Common myeloid progenitor, CD34-positive (primary cell): Measurements from ENCODE around the gene PRPF38B. TPM values are rescaled to one million over a fixed set of nuclear protein-coding genes. Genes with fewer than 3 reads are reported as not detected.

Experiments used
- CTCF ChIA-PET: fragments of 350-600 bp; sonication (Branson Sonifier 250); formaldehyde crosslinking; loops from one replicate; lab custom pipeline; 2021; ENCODE audit warnings: antibody characterized with exemption; lab: Charles Lee
- POLR2A ChIA-PET: fragments of 350-600 bp; sonication (Branson Sonifier 250); formaldehyde crosslinking; loops from one replicate; lab custom pipeline; 2021; ENCODE audit warnings: antibody characterized with exemption; lab: Charles Lee
- DNase-seq, 3 donors: peaks; one replicate each; pipeline versions ENCODE4 v3.0.0 to v3.0.0-alpha.2; 2013
- H3K27ac ChIP-seq, 2 experiments: 1 replicate in 1 of 2; 2 replicates in 1 of 2; pipeline ENCODE4 v1.7.0; 2013; ENCODE audit warnings: inconsistent platforms in 2 of 2, low read length in 2 of 2, mild to moderate bottlenecking in 2 of 2, low read depth in 1 of 2, moderate library complexity in 1 of 2; ENCODE audit not compliant: severe bottlenecking in 2 of 2, insufficient read depth in 1 of 2, poor library complexity in 1 of 2
- H3K27me3 ChIP-seq, 5 experiments: replicated peaks in 2 of 5; 1 replicate in 3 of 5; 2 replicates in 2 of 5; pipeline versions ENCODE4 v1.6.1 to v1.7.0; 2013; ENCODE audit warnings: low read length in 4 of 5, mild to moderate bottlenecking in 2 of 5, moderate library complexity in 2 of 5, inconsistent platforms in 1 of 5; ENCODE audit not compliant: insufficient read depth in 5 of 5, control insufficient read depth in 4 of 5
- H3K36me3 ChIP-seq, 4 experiments: 1 replicate in 2 of 4; 2 replicates in 2 of 4; pipeline versions ENCODE4 v1.6.1 to v1.7.0; 2013; ENCODE audit warnings: low read length in 3 of 4, control low read depth in 1 of 4, mild to moderate bottlenecking in 1 of 4; ENCODE audit not compliant: control insufficient read depth in 4 of 4, insufficient read depth in 4 of 4
- H3K4me1 ChIP-seq, 4 experiments: 1 replicate in 3 of 4; 2 replicates in 1 of 4; pipeline versions ENCODE4 v1.6.1 to v1.7.1; 2013; ENCODE audit warnings: low read length in 3 of 4, mild to moderate bottlenecking in 3 of 4, control low read depth in 1 of 4, inconsistent platforms in 1 of 4, moderate library complexity in 1 of 4; ENCODE audit not compliant: control insufficient read depth in 4 of 4, insufficient read depth in 4 of 4; ENCODE audit errors: control extremely low read depth in 1 of 4
- H3K4me3 ChIP-seq, 7 experiments: 1 replicate in 4 of 7; 2 replicates in 3 of 7; pipeline versions ENCODE4 v1.5.1 to v1.7.0; 2013; ENCODE audit warnings: mild to moderate bottlenecking in 7 of 7, low read length in 6 of 7, moderate library complexity in 6 of 7, inconsistent platforms in 2 of 7, low read depth in 2 of 7, control low read depth in 1 of 7; ENCODE audit not compliant: insufficient read depth in 4 of 7, control insufficient read depth in 1 of 7; ENCODE audit errors: extremely low read depth in 1 of 7
- H3K9me3 ChIP-seq, 5 experiments: 1 replicate in 4 of 5; 2 replicates in 1 of 5; pipeline versions ENCODE4 v1.6.1 to v1.7.1; 2013; ENCODE audit warnings: low read length in 4 of 5, mild to moderate bottlenecking in 2 of 5, inconsistent platforms in 1 of 5, low read depth in 1 of 5, moderate library complexity in 1 of 5; ENCODE audit not compliant: control insufficient read depth in 4 of 5, insufficient read depth in 2 of 5; ENCODE audit errors: control extremely low read depth in 1 of 5
- WGBS: methylation state at CpG from one replicate; pipeline ENCODE4 v1.1.5; 2013; ENCODE audit not compliant: insufficient coverage; 5-methylcytosine and 5-hydroxymethylcytosine counted together
- polyA plus RNA-seq: library from polyadenylated mRNA; unstranded; fragments of 120-200 nt; gene quantifications from one replicate; pipeline ENCODE4 v1.2.1, GENCODE V29; 2013

Gene PRPF38B, protein sequence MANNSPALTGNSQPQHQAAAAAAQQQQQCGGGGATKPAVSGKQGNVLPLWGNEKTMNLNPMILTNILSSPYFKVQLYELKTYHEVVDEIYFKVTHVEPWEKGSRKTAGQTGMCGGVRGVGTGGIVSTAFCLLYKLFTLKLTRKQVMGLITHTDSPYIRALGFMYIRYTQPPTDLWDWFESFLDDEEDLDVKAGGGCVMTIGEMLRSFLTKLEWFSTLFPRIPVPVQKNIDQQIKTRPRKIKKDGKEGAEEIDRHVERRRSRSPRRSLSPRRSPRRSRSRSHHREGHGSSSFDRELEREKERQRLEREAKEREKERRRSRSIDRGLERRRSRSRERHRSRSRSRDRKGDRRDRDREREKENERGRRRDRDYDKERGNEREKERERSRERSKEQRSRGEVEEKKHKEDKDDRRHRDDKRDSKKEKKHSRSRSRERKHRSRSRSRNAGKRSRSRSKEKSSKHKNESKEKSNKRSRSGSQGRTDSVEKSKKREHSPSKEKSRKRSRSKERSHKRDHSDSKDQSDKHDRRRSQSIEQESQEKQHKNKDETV
- 113 TPM for polyA plus RNA-seq

DNA sequence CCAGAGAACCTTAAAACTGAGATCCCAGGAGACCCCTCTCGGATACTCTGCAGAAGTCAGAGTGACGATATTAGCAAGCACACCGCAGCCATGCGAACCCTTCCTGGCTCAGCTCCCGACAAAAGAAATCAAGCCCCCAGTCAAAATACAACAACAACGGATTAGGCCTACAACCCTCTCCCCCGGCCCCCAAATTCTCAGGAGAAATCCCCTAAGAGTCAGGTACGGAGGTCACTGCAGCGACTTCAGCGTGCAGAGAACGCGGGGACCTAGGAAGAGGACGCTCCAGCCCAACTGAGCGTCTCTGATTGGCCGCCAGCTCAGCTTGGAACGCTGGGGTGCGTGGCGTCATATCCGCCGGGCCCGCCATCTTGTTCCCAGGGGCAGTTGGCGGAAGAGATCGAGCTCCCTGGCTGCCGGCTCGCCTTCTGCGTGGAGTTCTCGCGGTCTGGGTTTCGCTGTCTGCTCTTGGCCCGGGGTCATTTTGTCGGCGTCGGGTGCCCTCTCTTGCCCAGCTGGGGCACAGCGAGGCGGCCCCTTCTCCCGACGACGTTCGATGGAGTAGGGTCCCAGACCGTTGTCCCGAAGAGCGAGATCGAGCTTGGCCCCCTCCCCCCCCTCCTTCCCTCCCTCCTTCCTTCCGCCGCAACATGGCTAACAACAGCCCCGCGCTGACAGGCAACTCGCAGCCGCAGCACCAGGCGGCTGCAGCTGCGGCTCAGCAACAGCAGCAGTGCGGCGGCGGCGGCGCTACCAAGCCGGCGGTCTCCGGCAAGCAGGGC, at the start of gene PRPF38B:
Gene PRPF38B (plus strand): TSS at position 369 of the 782 bp plus-strand sequence. CDS start 282 bp downstream, at position 651.
- H3K4me3 ChIP-seq = peak within 1 kb of the TSS; percentile 76 to 99 (median 88)
- ChIA-PET POLR2A (interaction anchor here (0.6 to 2.8 kb wide), 10 partner anchors 24 to 186 kb away, joined by 3 to 26 read pairs (median 4); partner anchors contain the start of genes EEIG2 and HENMT1), CTCF (interaction anchor here (0.6 to 4.7 kb wide), 21 partner anchors 9 to 492 kb away, joined by 3 to 25 read pairs (median 4); partner anchors contain the start of genes HENMT1 and SLC25A24)
- peak; percentile 94 to 98 (median 97) for DNase-seq
- under 1% methylated on average over 46 of the region's 59 CpGs for WGBS
- peak within 1 kb of the TSS; percentile 91 to 98 for H3K27ac ChIP-seq
- peaks cover 9 to 49% (median 33%) of the 10 kb centered on the region in 4 experiments for H3K4me1 ChIP-seq
- no peaks in the 10 kb centered on the region for H3K27me3 ChIP-seq
- H3K36me3 ChIP-seq = peaks cover 6 to 19% (median 10%) of the 10 kb centered on the region in 4 experiments
- no peaks in the 10 kb centered on the region for H3K9me3 ChIP-seq

DNA sequence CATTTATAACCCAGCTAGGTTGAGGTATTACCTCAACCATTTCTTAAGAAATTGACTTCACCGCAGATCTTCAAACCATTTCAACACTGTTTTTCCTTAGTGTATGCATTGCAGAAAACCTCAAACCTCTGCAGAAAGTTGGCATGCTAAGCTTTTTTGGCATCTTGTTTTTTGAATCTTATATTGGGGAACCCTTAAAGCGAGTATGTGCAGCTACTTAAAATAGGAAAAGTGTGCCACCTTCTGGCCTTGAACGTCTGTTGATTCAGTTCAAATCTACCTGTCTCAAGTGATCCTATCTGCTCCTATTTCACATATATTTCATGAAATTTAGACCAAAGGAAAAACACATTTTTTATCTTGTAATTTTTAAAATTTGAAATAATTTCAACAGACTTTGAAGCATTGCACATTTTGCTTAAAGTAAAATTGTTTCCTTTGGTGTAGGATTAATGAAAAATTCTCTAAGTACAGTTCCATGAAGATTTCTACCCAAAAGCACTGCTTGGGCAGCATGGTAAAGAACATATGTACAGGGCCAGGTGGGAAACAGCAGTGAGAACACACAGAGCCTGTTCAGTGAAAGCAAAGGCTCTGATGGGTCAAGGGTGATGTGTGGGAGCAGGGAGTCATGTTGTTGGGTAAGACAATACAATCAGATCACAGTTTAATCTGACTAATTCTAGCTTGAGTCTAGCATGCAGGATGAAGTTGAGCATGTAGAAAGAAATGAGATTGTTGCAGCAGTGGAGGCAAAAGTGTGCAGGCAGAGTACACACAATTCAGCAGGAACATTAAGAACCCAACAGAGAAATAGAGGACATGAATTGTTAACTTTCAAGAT, 48.4 kb upstream of the PRPF38B start:
- DNase-seq = peak; percentile 81 to 90 (median 89)
- no peaks in the 10 kb centered on the region for H3K27me3 ChIP-seq
- no peak overlapping the region for H3K4me3 ChIP-seq
- POLR2A ChIA-PET = interaction anchor here (0.6 kb wide), 1 partner anchor 61 kb away, joined by 3 read pairs; no protein-coding TSS in a partner anchor
- peaks cover 31 to 54% (median 45%) of the 10 kb centered on the region in 4 experiments for H3K4me1 ChIP-seq
- peaks cover 3 to 9% (median 6%) of the 10 kb centered on the region in 4 experiments for H3K36me3 ChIP-seq
- H3K27ac ChIP-seq = no peak overlapping the region
- CTCF ChIA-PET = interaction anchor here (0.6 to 3.7 kb wide), 26 partner anchors 8 to 1007 kb away, joined by 3 to 72 read pairs (median 4); partner anchors contain the start of genes EEIG2, HENMT1 and PRPF38B
- peaks cover 0 to 8% (median 0%) of the 10 kb centered on the region in 5 experiments for H3K9me3 ChIP-seq
- WGBS = 11% methylated on average over 1 of the region's 3 CpGs

DNA sequence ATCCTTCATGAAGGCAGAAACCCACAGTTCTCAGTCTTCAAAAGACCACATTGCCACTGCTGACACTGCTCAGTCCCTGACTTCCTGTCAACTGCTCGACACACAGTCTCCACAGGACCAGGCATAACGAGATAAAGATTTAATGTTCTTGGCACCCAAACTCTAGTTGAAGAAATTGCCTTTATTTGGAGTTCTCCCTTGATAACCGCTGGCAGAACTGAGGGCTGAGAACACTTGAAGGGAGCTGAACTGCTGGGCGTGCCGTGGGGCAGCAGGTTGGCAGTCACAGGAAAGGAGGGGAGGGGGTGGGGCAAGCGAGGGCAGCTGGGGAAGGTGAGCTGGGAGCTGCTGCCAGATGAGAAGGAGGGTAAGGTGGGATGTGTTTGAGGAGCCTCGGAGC, 47.1 kb upstream of the PRPF38B start:
- Histone ChIP-seq H3K36me3 (peaks cover 5 to 19% (median 13%) of the 10 kb centered on the region in 4 experiments), H3K27me3 (no peaks in the 10 kb centered on the region), H3K4me3 (peak overlapping the region in 4 of 7 experiments; percentile 27 to 58 (median 49)), H3K4me1 (peaks cover 31 to 49% (median 45%) of the 10 kb centered on the region in 4 experiments), H3K9me3 (peaks cover 0 to 8% (median 0%) of the 10 kb centered on the region in 5 experiments), H3K27ac (peak overlapping the region; percentile 28 to 82)
- POLR2A ChIA-PET = interaction anchor here (1.0 to 3.9 kb wide), 3 partner anchors 16 to 85 kb away, joined by 4 to 26 read pairs (median 6); partner anchors contain the start of genes EEIG2, HENMT1 and PRPF38B
- CTCF ChIA-PET = interaction anchor here (0.8 to 3.7 kb wide), 16 partner anchors 12 to 1006 kb away, joined by 3 to 72 read pairs (median 7); partner anchors contain the start of genes EEIG2, HENMT1 and PRPF38B
- 0% methylated on average over 4 of the region's 7 CpGs for WGBS
- DNase-seq = peak in 2 of 3 donors; percentile 88 to 93

DNA sequence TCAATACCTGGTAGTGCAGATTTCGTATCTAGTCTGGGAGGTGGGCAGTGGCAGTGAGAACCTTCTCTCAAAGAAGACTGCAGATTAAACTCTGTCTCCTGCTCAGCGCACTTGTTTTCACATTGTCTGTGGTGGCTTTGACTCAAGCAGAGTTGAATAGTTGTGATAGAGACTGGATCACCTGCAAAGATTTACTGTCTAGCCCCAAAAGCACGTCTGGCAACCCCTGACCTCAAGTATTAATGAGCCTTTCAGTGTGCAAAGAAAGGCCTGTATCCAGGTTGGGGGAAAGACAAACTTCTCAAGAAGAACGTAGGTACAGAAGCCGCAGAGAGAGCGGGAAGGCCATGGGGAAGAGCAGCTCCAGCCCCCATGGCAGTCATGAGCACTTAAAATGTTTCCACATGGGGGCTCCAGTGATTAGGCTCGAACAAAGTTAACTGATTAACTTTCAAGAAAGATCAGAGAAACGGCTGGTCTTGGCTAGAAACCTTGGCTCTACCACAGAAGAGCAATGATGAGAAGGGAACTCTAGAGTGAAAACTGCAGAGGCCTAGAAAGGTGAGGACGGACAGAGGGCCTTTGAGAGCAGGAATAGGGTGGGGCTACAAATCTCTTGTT, 46.4 kb upstream of the PRPF38B start:
- Histone ChIP-seq H3K27ac (peak overlapping the region; percentile 56 to 82), H3K27me3 (no peaks in the 10 kb centered on the region), H3K4me3 (peak overlapping the region in 4 of 7 experiments; percentile 27 to 66 (median 51)), H3K9me3 (peaks cover 0 to 8% (median 0%) of the 10 kb centered on the region in 5 experiments), H3K36me3 (peaks cover 10 to 26% (median 17%) of the 10 kb centered on the region in 4 experiments), H3K4me1 (peaks cover 31 to 47% (median 45%) of the 10 kb centered on the region in 4 experiments)
- CTCF ChIA-PET = interaction anchor here (0.8 to 3.7 kb wide), 15 partner anchors 10 to 252 kb away, joined by 3 to 72 read pairs (median 7); partner anchors contain the start of genes EEIG2 and PRPF38B
- POLR2A ChIA-PET = interaction anchor here (0.6 to 3.9 kb wide), 4 partner anchors 8 to 47 kb away, joined by 3 to 26 read pairs (median 10); partner anchors contain the start of genes HENMT1 and PRPF38B
- 64% methylated on average over 7 of the region's 9 CpGs for WGBS
- DNase-seq = peak in 1 of 3 donors; percentile 30

DNA sequence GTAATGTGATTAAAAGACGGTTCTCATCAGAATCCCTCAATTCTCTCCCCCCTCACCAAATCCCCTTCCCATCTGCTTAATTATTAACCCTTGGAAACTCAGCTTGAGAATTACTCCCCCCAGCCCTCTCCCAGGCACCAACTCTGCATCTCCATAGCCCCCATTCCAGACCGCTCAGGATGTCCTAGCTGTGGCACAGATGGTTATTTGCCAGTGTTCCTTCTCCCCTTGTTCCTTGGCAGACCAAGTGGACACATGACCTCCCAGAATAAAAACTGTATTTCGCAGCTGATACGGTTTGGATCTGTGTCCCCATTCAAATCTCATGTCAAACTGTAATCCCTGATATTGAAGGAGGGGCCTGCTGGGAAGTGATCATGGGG, 45.9 kb upstream of the PRPF38B start:
- H3K9me3 ChIP-seq = peaks cover 0 to 8% (median 0%) of the 10 kb centered on the region in 5 experiments
- H3K27ac ChIP-seq = peak overlapping the region; percentile 56 to 82
- peaks cover 31 to 47% (median 45%) of the 10 kb centered on the region in 4 experiments for H3K4me1 ChIP-seq
- ChIA-PET CTCF (interaction anchor here (0.7 to 3.7 kb wide), 16 partner anchors 9 to 252 kb away, joined by 3 to 23 read pairs (median 4); partner anchors contain the start of genes EEIG2, HENMT1 and PRPF38B), POLR2A (interaction anchor here (0.6 to 3.9 kb wide), 5 partner anchors 9 to 46 kb away, joined by 3 to 26 read pairs (median 4); partner anchors contain the start of genes HENMT1 and PRPF38B)
- H3K27me3 ChIP-seq = no peaks in the 10 kb centered on the region
- H3K36me3 ChIP-seq = peaks cover 10 to 29% (median 19%) of the 10 kb centered on the region in 4 experiments
- H3K4me3 ChIP-seq = peak overlapping the region in 5 of 7 experiments; percentile 2 to 66 (median 44)
- 35% methylated on average over 2 of the region's 4 CpGs for WGBS
- no peak for DNase-seq
